WI38 (cell line): ENCODE measurements around the gene PIK3R6.

Source experiments
- H3K4me3 ChIP-seq: 2 replicates; pipeline ENCODE4 v1.5.1; 2011; ENCODE audit warnings: low read depth, mild to moderate bottlenecking, control low read depth, low read length
- CTCF ChIP-seq: IDR thresholded peaks from 2 replicates; pipeline ENCODE4 v1.5.1; 2012; ENCODE audit warnings: low read depth, mild to moderate bottlenecking, control low read depth, low read length

The PIK3R6 gene

GRCh38 chr17:8894202-8894671, 26.8 kb upstream of the PIK3R6 start:
- peak overlapping the region; percentile 36; the same call in 1 of the 2 replicates for H3K4me3 ChIP-seq
- TF ChIP-seq CTCF, result no peak

- no peak overlapping the region for H3K4me3 ChIP-seq
Measured at GRCh38 chr17:8893621-8894201, 26.2 kb upstream of the PIK3R6 start.

GRCh38 chr17:8893059-8893458, 25.6 kb upstream of the PIK3R6 start:
- no peak for TF ChIP-seq CTCF
- H3K4me3 ChIP-seq, result no peak overlapping the region

More at GRCh38 chr17:8893621-8894201, 26.2 kb upstream of the PIK3R6 start:
- no peak for TF ChIP-seq CTCF

- TF ChIP-seq CTCF, result no peak
- H3K4me3 ChIP-seq, result no peak overlapping the region
Measured at GRCh38 chr17:8892338-8892690, 24.8 kb upstream of the PIK3R6 start.

GRCh38 chr17:8890671-8891070, 23.2 kb upstream of the PIK3R6 start:
- no peak for TF ChIP-seq CTCF
- H3K4me3 ChIP-seq, result no peak overlapping the region

GRCh38 chr17:8889458-8890210, 22.2 kb upstream of the PIK3R6 start:
- no peak overlapping the region for H3K4me3 ChIP-seq
- TF ChIP-seq CTCF, result no peak

- H3K4me3 ChIP-seq, result no peak overlapping the region
- TF ChIP-seq CTCF, result no peak
Measured at GRCh38 chr17:8888704-8889302, 21.3 kb upstream of the PIK3R6 start.
